ENCODE results near the gene EBP. TPM values are rescaled to one million over a fixed set of nuclear protein-coding genes. Genes with fewer than 3 reads are reported as not detected.

The EBP gene
- total RNA-seq, 3 donors from 2014 or later: 60.5 to 161 (median 158) TPM

DNA sequence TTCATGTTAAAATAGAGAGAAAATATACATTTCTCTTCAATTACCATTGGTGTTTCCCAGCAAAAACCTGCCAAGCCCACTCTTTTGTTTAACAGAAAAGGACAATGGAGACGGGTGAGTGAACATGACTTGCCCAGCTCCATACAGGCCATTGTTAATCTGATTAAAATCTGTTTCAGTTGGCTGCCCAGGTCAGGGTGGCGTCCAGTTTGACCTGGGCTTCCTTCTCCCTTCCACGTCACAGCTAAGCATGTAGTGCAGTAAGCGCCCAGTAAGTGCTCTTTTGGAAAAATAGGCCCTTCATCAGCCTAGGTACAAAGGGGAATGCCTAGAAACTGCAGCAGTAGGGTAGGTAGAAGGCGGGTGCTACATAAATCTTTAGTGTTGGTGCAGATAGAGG, 14.4 kb upstream of the EBP start:
- intact Hi-C loops (cut with DNase I, micrococcal nuclease): no loop called here
- Histone ChIP-seq H3K9me3 (no peaks in the 10 kb centered on the region), H3K36me3 (ENCODE audit: low read depth) (no peaks in the 10 kb centered on the region), H3K4me3 (no peak overlapping the region), H3K4me1 (ENCODE audit: low read depth) (no peaks in the 10 kb centered on the region)
- no peak for ATAC-seq
- DNase-seq: no peak
- TF ChIP-seq, protein P1, sequence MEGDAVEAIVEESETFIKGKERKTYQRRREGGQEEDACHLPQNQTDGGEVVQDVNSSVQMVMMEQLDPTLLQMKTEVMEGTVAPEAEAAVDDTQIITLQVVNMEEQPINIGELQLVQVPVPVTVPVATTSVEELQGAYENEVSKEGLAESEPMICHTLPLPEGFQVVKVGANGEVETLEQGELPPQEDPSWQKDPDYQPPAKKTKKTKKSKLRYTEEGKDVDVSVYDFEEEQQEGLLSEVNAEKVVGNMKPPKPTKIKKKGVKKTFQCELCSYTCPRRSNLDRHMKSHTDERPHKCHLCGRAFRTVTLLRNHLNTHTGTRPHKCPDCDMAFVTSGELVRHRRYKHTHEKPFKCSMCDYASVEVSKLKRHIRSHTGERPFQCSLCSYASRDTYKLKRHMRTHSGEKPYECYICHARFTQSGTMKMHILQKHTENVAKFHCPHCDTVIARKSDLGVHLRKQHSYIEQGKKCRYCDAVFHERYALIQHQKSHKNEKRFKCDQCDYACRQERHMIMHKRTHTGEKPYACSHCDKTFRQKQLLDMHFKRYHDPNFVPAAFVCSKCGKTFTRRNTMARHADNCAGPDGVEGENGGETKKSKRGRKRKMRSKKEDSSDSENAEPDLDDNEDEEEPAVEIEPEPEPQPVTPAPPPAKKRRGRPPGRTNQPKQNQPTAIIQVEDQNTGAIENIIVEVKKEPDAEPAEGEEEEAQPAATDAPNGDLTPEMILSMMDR (IDR thresholded peaks at IDR 0.05): no peak

DNA sequence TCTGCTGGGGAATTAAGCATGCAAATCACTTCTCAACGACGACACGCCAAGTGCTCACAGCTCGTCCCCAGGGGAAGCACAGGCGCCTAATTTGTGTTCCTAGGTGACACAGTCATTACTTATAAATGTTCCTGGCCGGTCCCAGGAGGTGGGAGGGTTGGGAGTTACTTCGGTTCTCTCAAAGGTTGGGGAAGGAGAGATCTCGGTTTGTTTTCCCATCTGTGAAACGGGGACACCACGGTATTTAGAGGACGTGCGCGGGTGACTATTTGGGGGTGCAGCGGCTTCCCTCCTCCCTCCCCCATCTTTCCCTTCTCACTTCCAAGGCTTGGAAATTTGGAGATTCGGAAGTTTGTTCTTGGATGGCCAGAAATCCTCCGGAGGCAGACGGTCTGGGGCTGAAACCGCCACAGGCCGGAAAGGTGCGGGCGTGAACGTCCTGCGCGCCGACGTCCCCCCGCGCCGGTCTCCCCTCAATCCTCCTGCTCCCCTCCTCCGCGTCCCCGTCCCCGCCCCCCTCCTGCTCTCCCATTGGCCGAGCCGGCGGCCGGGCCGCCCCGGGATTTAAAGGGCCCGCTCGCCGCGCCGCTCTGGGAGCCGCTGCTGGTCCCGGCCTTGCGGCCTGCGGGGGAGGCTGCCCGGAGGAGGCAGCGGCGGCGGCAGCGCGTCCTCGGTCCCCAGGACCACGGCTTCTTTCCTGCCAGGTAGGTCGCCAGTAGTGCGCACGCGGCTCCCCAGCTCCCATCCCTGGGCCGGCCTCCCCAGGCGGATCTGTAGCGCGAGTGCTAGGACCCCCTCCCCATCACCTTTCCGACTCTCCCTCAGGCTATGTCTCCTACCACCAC, 13.0 kb upstream of the EBP start, which contains the start of gene PORCN:
Gene PORCN (plus strand): TSS at position 593 of the 845 bp plus-strand sequence. CDS start 829 bp downstream, outside the sequence.
- H3K36me3 ChIP-seq (ENCODE audit: low read depth): no peaks in the 10 kb centered on the region
- no peaks in the 10 kb centered on the region for H3K4me1 ChIP-seq (ENCODE audit: low read depth)
- intact Hi-C loops (cut with DNase I, micrococcal nuclease): no loop called here
- H3K9me3 ChIP-seq: no peaks in the 10 kb centered on the region
- peak within 1 kb of the TSS; percentile 32 for H3K4me3 ChIP-seq
- DNase-seq (peak; percentile 83 to 89 (median 89)), ATAC-seq (peak; percentile 96)
- TF ChIP-seq, protein P1 (IDR thresholded peaks at IDR 0.05): no peak

DNA sequence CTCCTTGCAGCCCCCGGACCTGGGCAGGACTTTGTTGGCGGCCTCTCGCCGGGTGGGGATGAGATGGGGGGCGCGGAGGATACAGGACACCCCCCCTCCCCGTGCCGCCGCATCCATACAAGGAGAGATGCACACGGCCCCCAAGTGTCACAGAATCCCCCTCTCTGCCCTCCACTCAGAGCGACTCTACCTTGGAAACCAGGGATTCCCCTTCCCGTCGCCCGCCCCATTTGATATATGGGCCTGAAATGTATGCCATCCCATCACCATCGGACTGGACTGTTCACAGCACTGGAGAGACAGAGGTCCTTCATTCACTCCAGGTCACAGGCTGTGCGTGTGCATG, 12.4 kb upstream of the EBP start:
- Histone ChIP-seq H3K4me1 (ENCODE audit: low read depth) (no peaks in the 10 kb centered on the region), H3K36me3 (ENCODE audit: low read depth) (no peaks in the 10 kb centered on the region), H3K4me3 (peak overlapping the region; percentile 32), H3K9me3 (no peaks in the 10 kb centered on the region)
- intact Hi-C loops (cut with DNase I, micrococcal nuclease): no loop called here
- TF ChIP-seq, protein P1 (IDR thresholded peaks at IDR 0.05): no peak
- DNase-seq (no peak), ATAC-seq (no peak)

DNA sequence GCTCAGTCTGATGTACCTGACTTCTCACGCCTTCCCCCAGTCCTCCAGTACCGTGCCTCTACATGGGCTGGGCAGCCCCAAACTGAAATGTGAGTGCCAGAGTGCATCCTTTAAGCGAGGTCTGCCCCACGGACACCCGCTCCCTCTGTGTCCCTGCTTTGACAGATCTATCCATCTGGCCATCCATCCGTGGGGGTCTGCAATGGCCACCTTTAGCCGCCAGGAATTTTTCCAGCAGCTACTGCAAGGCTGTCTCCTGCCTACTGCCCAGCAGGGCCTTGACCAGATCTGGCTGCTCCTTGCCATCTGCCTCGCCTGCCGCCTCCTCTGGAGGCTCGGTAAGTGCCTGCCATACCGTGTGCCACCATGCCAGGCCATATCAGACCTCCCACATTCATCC, 12.0 kb upstream of the EBP start:
- Histone ChIP-seq H3K4me1 (ENCODE audit: low read depth) (no peaks in the 10 kb centered on the region), H3K4me3 (no peak overlapping the region), H3K9me3 (no peaks in the 10 kb centered on the region), H3K36me3 (ENCODE audit: low read depth) (no peaks in the 10 kb centered on the region)
- intact Hi-C loops (cut with DNase I, micrococcal nuclease): no loop called here
- no peak for ATAC-seq
- TF ChIP-seq, protein P1 (IDR thresholded peaks at IDR 0.05): no peak
- DNase-seq: no peak

- no peaks in the 10 kb centered on the region for H3K36me3 ChIP-seq (ENCODE audit: low read depth)
- TF ChIP-seq, protein P1 (IDR thresholded peaks at IDR 0.05): no peak
- ATAC-seq (peak; percentile 25), DNase-seq (peak in 2 of 3 donors; percentile 39 to 44)
- H3K4me1 ChIP-seq (ENCODE audit: low read depth): no peaks in the 10 kb centered on the region
- no peaks in the 10 kb centered on the region for H3K9me3 ChIP-seq
- no peak overlapping the region for H3K4me3 ChIP-seq
- intact Hi-C loops (cut with DNase I, micrococcal nuclease): no loop called here
Observed at GRCh38 chrX:48511560-48511959, 10.0 kb upstream of the EBP start.

Measured in mucosa of descending colon (tissue), 3 donors.